ENCODE measurements around the gene SPRED3. TPM values are rescaled to one million over a fixed set of nuclear protein-coding genes. Genes with fewer than 3 reads are reported as not detected.

SPRED3 gene
- total and polyA plus RNA-seq, 2 of the 8 experiments (the other 6 are each of a cell fraction or from before 2014, with no cell fraction given) = 8.1 to 10.3 TPM

DNA sequence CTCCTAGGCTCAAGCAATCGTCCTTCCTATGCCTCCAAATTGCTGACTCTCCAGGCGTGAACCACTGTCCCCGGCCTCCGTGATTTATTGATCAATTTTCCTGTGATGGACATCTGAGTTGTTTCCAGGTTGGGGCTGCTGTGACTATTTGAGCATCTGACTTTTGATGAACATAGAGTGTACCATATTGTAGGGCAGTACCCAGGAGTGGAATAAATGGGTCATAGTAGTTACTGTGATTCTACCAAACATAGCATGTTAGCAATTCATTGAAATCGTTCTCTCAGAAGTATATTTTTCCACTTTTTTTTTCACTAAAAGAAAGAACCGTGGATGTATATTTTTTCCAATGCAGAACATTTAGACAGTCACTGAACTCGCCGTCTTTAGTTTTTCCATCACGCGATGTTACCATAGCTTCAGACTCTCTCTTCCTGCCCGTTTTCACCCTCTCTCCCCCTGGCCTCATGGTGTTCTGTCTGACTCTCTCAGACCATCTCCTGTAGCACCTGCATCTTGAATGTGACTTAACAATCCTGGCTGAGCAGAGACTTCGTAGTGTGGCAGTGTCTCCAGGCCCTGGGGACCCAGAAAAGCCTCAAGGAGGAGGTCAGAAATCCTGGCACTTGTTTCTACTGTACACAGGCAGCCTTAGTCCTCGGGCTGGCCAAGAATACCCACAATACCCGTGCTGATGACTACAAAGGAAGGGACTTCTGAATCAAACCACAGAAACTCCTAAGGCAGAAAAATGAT lies 40.7 kb downstream of the SPRED3 start:
- Histone ChIP-seq H2BK15ac (ENCODE audit: low read length) (no peak overlapping the region), H2BK5ac (ENCODE audit: low read depth, low read length) (no peak overlapping the region), H2BK12ac (ENCODE audit: low read depth, low read length) (no peak overlapping the region), H3K4ac (replicated peaks; ENCODE audit: insufficient read length, low read depth, low read length) (no peak overlapping the region), H3K14ac (ENCODE audit: insufficient read length) (no peak overlapping the region), H3K27me3 (replicated peaks in 1 of 4; ENCODE audit: control insufficient read depth in 3 of 4, extremely low read depth in 1 of 4, insufficient read depth in 3 of 4, low read length in 3 of 4) (no peaks in the 10 kb centered on the region), H3K56ac (replicated peaks; ENCODE audit: insufficient read length, low read depth, low read length) (no peak overlapping the region), H2BK20ac (ENCODE audit: low read length) (no peak overlapping the region), H4K5ac (ENCODE audit: insufficient read length, low read depth, low read length) (no peak overlapping the region), H2AFZ (ENCODE audit: low read length) (no peak overlapping the region), H2BK120ac (replicated peaks; ENCODE audit: low read depth, low read length) (no peak overlapping the region), H3K4me2 (ENCODE audit: insufficient read depth in 1 of 2, low read depth in 2 of 2, low read length in 2 of 2) (no peak overlapping the region), H3K9ac (replicated peaks in 1 of 4; ENCODE audit: extremely low read depth in 1 of 4, low read depth in 3 of 4, low read length in 3 of 4) (no peak overlapping the region), H2AK5ac (ENCODE audit: low read depth, low read length) (no peak overlapping the region), H3K27ac (ENCODE audit: low read depth, low read length) (no peak overlapping the region), H4K8ac (ENCODE audit: extremely low read depth, insufficient read depth, low read length) (no peak overlapping the region), H3K23me2 (ENCODE audit: low read depth, low read length) (peaks cover 6% of the 10 kb centered on the region; the same call in 1 of the 2 replicates), H3K4me1 (replicated peaks in 1 of 4; ENCODE audit: control insufficient read depth in 3 of 4, insufficient read depth in 4 of 4, low read length in 3 of 4) (peaks cover 9 to 12% (median 11%) of the 10 kb centered on the region in 4 experiments), H3K9me3 (ENCODE audit: insufficient read depth in 2 of 2, low read depth in 1 of 2, low read length in 1 of 2) (no peaks in the 10 kb centered on the region), H4K20me1 (replicated peaks in 1 of 2; ENCODE audit: control insufficient read depth in 1 of 2, insufficient read depth in 2 of 2, low read length in 2 of 2) (no peaks in the 10 kb centered on the region), H4K91ac (replicated peaks; ENCODE audit: insufficient read length, low read length) (no peak overlapping the region), H3K79me2 (ENCODE audit: control insufficient read depth in 1 of 2, insufficient read depth in 2 of 2, low read length in 2 of 2) (no peaks in the 10 kb centered on the region), H3K79me1 (ENCODE audit: low read depth, low read length) (no peaks in the 10 kb centered on the region), H3K4me3 (ENCODE audit: extremely low read depth in 1 of 4, insufficient read depth in 2 of 4, low read depth in 3 of 4, low read length in 4 of 4) (no peak overlapping the region), H3K36me3 (ENCODE audit: control insufficient read depth in 2 of 4, insufficient read depth in 4 of 4, low read length in 3 of 4) (no peaks in the 10 kb centered on the region), H3K23ac (ENCODE audit: insufficient read length) (no peak overlapping the region), H3K18ac (ENCODE audit: extremely low read depth, low read length) (no peak overlapping the region)
- WGBS, 2 experiments (ENCODE audit: extremely low coverage in 1 of 2, insufficient coverage in 1 of 2, insufficient read length in 1 of 2, insufficient replicate concordance in 2 of 2, low coverage in 1 of 2, low lambda C conversion rate in 2 of 2, missing lambda C conversion rate in 1 of 2) = 84% methylated on average over 14 of the region's 14 CpGs; no CpG with 5 or more reads in 1 of the 2 experiments
- POLR2A ChIA-PET (ENCODE audit: partially characterized antibody) = interaction anchor here (0.7 kb wide), 1 partner anchor 189 kb away, joined by 3 read pairs; no protein-coding TSS in a partner anchor
- no peak for FAIRE-seq
- no peak for DNase-seq (ENCODE audit: low read depth in 1 of 2, low spot score in 2 of 2)
- CTCF ChIA-PET (ENCODE audit: partially characterized antibody) = interaction anchor here (1.2 kb wide), 1 partner anchor 8 kb away, joined by 3 read pairs; no protein-coding TSS in a partner anchor
- TF ChIP-seq EGR1 (IDR thresholded peaks at IDR 0.05; ENCODE audit: borderline replicate concordance, low read depth, low read length) = no peak
- TF ChIP-seq KDM5A (IDR thresholded peaks at IDR 0.05; ENCODE audit: low read length) = no peak
- TF ChIP-seq SIX5 (IDR thresholded peaks at IDR 0.05; ENCODE audit: low read depth, low read length) = no peak
- no peak for TF ChIP-seq EZH2 (IDR thresholded peaks at IDR 0.05; ENCODE audit: low read depth, low read length, severe bottlenecking)
- no peak for TF ChIP-seq BACH1 (IDR thresholded peaks at IDR 0.05; ENCODE audit: low read length)
- no peak for TF ChIP-seq BRCA1 (IDR thresholded peaks at IDR 0.05; ENCODE audit: low read depth, low read length)
- TF ChIP-seq RXRA (IDR thresholded peaks at IDR 0.05; ENCODE audit: insufficient read depth, low read depth, low read length) = no peak
- TF ChIP-seq JUN (IDR thresholded peaks at IDR 0.05; ENCODE audit: low read depth, low read length) = no peak
- no peak for TF ChIP-seq CREB1 (IDR thresholded peaks at IDR 0.05)
- TF ChIP-seq POU5F1 (IDR thresholded peaks at IDR 0.05; ENCODE audit: low read depth, low read length) = no peak
- TF ChIP-seq, protein P1, sequence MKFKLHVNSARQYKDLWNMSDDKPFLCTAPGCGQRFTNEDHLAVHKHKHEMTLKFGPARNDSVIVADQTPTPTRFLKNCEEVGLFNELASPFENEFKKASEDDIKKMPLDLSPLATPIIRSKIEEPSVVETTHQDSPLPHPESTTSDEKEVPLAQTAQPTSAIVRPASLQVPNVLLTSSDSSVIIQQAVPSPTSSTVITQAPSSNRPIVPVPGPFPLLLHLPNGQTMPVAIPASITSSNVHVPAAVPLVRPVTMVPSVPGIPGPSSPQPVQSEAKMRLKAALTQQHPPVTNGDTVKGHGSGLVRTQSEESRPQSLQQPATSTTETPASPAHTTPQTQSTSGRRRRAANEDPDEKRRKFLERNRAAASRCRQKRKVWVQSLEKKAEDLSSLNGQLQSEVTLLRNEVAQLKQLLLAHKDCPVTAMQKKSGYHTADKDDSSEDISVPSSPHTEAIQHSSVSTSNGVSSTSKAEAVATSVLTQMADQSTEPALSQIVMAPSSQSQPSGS (IDR thresholded peaks at IDR 0.05; ENCODE audit: low read length) = no peak
- no peak for TF ChIP-seq CEBPB (IDR thresholded peaks at IDR 0.05; ENCODE audit: low read depth, low read length)
- no peak for TF ChIP-seq SP2 (IDR thresholded peaks at IDR 0.05; ENCODE audit: low read length)
